ENCODE data around the gene IGF2R.
"Not testable (repeated sequence)": the region's sequence is repeated elsewhere in the genome, so short reads cannot be mapped to it uniquely, and the experiment has no call there.

The IGF2R gene

DNA sequence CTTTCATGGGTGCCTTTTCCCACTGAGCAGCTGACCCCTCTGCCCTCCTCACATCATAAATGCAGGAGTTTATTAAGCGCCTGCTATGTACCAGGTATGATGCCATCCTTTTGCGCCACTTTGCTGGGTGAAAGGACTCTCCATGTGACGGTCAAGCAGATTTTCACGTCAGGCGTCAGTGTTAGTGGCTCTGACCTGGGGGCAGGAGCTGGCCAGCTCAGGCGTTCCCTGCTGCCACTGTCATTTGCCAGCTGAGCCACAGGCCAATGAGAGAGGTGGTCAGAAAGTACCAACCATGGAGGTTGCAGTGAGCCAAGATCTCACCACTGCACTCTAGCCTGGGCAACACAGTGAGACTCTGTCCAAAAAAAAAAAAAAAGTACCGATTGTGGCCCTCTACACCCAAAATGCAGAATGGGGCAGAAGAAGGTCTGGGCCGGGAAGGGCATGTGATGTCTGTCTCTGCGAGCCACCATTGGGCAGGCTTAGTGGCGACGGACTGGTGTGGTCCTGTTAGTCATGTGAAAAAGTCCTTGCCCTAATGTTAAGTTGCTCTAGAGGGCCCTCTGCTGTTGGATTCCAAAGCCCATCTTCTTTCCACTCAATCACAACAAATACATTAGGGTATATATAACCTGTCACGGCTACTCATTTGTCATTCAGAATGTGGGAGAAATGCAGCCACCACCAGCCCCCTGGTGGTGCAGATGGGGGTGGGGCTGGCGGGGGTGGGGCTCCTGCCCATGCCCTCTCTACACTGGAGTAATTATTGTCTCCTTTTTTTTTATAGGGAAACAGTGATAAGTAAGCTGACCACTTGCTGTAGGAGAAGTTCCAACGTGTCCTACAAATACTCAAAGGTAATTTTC is 134.3 kb downstream of the IGF2R start:
- DNase-seq: peak; percentile 42

DNA sequence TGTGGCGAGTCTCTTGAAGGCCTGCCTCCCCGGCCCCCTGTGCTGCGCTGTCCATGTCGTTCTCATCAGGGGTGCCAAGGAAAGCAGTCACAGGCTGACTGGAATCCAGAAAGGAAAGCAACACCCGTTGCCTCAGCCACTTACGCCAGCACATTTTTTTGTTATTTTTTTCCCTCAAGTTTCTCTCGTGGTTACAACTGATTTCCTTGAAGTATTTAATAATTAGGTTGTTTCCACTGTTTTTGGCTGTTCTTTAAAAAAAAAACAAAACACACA is 134.9 kb downstream of the IGF2R start:
- DNase-seq: no peak

DNA sequence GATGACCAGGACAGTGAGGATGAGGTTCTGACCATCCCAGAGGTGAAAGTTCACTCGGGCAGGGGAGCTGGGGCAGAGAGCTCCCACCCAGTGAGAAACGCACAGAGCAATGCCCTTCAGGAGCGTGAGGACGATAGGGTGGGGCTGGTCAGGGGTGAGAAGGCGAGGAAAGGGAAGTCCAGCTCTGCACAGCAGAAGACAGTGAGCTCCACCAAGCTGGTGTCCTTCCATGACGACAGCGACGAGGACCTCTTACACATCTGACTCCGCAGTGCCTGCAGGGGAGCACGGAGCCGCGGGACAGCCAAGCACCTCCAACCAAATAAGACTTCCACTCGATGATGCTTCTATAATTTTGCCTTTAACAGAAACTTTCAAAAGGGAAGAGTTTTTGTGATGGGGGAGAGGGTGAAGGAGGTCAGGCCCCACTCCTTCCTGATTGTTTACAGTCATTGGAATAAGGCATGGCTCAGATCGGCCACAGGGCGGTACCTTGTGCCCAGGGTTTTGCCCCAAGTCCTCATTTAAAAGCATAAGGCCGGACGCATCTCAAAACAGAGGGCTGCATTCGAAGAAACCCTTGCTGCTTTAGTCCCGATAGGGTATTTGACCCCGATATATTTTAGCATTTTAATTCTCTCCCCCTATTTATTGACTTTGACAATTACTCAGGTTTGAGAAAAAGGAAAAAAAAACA is 136.1 kb downstream of the IGF2R start:
- no peak for DNase-seq

DNA sequence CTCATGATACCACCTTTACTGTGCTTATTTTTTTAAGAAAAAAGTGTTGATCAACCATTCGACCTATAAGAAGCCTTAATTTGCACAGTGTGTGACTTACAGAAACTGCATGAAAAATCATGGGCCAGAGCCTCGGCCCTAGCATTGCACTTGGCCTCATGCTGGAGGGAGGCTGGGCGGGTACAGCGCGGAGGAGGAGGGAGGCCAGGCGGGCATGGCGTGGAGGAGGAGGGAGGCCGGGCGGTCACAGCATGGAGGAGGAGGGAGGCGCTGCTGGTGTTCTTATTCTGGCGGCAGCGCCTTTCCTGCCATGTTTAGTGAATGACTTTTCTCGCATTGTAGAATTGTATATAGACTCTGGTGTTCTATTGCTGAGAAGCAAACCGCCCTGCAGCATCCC is 137.1 kb downstream of the IGF2R start:
- DNase-seq: no peak

DNA sequence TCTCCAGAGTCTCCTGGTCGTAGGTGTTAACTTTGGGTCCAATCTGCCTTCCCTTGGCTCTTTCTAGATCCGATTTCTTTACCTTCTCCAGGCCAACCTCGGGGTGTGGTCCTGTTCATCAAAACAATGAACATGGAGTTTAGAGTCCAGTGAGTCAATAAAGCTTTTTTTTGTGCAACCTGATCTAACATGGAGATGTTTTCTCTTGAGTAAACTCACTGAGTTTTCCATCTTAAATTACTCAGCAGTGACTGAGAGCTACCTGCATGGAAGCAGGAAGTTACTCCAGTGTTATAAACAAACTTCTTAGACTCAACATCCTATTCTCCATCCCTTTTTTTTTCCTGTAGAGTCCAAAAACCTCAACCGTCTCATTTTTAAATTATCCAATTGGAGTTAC is 137.8 kb downstream of the IGF2R start:
- no peak for DNase-seq

DNA sequence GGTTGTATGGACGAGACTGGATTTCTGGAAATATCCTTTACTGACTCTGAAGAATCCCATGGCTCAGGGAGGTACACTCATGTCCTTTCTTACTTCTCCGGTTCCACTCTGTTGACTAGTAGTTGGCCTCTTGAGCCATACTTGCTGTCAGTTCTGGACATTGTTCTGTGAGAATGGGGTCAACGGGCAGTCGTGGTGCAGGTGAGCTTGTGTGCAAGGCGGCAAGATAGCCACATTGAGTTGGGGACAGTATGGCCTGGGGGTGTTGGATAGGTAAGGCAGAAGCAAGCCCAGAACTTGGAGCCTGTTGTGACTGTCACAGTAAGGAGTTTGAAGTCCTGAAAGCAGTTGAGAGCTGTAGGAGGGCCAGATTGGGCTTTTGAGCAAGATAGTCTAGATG is 139.2 kb downstream of the IGF2R start:
- no peak for DNase-seq

DNA sequence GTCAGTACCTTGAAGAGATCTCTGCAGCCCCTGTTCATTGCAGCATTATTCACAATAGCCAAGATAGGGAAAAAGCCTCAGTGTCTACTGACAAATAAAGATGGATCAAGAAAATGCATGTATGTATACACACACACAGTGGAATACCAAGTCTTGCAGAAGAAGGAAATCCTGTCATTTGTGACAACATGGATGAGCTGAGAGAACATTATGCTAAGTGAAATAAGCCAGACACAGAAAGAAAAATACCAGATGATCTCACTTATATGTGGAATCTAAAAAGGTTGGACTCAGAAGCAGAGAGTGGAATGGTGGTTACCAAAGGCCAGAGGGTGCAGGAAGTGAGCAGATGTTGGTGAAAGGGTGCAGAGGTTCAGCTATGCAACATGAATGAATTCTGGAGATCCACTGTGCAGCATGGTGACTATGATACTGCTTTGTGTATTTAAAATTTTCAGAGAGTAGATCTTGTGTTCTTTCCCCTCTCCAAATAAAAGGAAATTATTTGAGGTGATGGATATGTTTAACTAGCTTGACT is 141.8 kb downstream of the IGF2R start:
- no peak for DNase-seq

DNA sequence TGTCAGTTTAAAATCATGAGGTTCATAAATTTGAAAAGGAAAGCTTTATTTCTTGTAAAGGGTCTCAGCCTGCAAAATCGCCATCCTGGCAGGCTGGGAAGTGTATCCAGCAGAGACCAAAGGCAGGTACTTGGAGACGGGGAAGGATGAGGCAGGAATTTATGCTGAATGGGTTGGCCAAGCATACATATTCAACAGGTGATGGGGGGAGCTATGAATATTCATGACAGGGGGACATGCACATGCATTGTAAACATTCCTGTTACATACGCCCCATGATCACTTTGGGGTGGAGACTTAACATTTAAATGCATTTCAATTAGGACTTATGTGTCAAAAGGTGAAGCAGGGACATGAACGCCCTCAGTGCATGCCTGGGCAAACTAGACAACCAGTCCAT is 142.9 kb downstream of the IGF2R start:
- DNase-seq: no peak

DNA sequence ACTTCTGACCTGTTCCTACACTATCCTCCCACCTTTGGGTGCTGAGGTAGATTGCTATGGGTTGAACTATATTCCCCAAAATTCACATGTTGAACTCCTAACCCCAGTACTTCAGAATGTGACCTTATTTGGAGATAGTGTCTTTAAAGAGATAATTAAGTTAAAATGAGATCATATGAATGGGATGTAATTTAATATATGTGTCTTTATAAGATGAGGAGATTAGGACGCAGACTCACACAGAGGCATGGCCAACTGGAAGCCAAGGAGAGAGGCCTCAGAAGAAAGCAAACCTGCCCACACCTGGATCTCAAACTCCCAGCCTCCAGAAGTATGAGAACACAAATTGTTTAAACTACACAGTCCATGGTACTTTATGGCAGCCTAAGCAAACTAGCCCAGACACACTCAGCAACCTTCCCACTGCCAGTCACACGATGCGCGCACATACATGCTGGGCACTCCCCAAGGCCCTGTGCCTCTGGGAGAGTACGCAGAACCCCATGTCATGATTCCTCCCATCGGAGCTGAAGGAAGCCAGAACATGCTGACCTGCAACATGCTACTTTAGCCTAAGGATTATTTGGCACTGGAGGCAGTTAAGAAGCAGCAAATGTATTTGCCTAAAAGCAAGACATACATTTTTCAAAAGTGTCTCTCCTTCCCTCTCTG is 143.9 kb downstream of the IGF2R start:
- no peak for DNase-seq

DNA sequence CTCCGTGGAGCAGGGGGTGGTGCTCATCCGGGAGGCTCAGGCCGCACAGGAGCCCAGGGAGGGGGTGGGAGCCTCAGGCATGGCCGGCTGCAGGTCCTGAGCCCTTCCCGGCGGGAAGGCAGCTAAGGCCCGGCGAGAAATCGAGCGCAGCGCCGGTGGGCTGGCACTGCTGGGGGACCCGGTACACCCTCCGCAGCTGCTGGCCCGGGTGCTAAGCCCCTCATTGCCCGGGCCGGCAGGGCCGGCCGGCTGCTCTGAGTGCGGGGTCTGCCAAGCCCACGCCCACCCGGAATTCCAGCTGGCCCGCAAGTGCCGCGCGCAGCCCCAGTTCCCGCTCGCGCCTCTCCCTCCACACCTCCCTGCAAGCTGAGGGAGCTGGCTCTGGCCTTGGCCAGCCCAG is 145.7 kb downstream of the IGF2R start:
- DNase-seq: not testable (repeated sequence)

DNA sequence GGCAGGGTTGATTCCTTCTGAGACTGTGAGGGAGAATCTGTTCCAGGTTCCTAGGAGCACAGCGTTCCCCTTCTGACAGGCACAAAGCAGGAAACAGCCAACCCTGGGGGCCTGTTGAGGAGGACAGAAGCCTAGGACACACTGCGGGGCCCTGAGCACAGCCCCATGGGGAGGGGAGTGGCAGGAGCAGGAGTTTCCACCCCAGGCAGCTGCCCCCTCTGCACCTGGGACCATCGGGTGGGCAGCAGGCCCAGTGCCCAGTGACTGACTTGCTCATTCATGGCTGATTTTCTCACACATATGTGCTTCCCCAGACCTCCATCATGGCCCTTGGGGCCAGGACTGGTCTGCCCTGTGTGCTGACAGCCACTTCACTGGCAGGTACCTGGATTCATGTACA is 146.5 kb downstream of the IGF2R start:
- DNase-seq: no peak

DNA sequence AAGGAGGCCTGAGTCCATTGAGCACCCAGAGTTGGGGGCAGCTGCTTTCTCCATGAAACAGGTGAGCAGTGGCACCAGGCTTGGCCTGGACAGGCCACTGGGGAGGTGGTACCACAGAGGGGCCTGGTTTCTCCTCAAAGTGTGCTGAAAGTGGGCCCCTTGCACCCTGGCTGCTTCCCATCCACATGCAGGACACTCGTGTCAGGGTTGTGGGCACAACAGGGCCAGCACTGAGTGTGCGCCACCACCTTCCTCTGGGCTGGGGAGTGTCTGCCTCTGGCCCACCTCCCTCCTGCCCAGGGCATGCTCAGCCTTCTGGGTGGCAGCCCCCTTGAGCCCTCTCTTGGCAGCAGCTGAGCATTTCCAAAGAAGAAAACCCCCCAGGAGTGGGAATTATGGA is 147.5 kb downstream of the IGF2R start:
- no peak for DNase-seq

DNA sequence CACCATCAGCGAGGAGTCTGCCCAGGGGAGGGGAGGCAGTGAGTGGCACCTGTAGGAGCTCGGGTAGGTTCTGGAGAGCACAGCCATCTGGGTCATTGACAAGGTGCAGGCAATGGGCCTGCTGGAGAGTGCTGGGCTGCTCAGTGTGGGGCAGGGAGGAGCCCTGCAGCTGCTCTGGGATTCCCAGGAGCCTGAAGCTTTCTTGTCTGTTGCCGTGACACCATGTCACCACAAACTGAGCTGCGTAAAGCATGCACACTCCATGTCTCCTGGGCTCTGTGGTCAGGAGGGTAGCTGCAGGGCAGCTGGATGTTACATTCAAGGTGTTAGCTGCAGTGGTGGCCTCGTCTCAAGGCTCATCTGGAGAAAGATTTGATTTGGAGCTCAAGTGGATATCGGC is 148.3 kb downstream of the IGF2R start:
- no peak for DNase-seq

DNA sequence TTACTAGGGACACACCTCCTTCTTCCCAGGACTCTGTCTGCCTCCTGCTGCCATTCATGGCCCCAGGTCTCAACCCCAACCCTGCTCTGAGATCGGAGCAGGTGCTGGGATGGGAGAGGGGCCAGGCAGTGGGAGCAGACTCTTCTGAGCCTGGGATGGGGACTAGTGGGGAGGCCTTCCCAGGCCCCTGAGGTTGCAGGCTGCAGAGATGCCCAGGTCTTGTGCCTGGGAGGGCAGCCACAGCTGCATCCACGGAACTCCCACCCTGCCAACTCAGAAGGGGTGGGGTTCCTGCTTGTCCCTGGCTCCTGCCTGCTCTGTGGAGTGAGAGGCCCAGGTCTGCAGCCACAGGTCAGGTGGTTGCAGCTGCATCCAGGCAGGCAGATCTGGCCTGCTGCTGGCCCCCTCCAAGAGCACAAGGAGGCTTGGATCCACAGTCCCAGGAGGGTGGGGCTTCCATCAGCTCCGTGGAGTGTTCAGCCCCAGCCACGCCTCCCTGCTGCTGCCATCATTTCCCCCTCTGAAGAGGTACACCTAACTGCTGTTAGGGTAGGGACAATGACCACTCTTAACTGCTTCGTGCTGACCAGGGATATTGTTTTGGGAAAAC is 149.8 kb downstream of the IGF2R start:
- no peak for DNase-seq

DNA sequence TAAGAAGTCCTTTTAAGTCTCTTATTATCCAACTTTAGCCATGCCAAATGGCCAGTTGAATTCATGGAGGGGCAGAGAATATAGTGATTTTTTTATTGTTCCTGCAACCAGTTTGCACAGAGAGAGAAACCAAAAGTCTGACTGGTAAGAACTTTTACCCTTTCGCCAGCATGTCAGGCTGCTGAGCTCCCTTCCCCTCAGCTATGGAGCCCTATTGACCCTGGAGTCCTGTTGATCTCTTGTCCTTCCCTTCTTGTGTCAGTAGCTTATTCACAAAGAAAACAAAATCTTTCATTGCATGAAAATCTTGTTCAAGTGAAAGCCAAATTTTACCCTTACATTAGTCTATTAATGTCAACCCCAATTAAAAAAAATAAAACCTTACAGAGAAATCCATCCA is 151.2 kb downstream of the IGF2R start:
- no peak for DNase-seq

DNA sequence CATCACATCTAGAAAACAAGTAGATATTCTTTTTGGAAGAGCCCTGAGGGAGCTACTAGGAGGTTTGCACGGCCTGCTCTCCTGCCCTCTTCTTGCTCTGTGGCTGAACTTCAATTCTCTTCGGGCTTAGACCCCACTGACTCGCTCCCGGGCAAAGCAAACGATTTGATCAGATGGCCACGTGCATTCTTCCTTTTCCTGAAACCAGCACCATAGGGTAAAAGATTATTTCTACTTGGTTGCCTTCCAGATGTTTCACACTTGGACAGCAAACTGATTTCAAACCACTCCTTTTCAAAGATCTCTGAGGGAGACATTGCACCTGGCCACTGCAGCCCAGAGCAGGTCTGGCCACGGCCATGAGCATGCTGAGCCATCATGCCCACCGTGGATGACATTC is 152.7 kb downstream of the IGF2R start, which contains the start of gene SLC22A1:
Gene SLC22A1 (plus strand): TSS at position 258 of the 400 bp plus-strand sequence. CDS start 121 bp downstream, at position 379.
- no peak for DNase-seq

DNA sequence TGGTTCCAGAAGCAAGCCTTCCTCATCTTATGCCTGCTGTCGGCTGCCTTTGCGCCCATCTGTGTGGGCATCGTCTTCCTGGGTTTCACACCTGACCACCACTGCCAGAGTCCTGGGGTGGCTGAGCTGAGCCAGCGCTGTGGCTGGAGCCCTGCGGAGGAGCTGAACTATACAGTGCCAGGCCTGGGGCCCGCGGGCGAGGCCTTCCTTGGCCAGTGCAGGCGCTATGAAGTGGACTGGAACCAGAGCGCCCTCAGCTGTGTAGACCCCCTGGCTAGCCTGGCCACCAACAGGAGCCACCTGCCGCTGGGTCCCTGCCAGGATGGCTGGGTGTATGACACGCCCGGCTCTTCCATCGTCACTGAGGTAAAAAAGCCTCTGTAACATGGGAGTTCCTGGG is 153.1 kb downstream of the IGF2R start:
- no peak for DNase-seq

DNA sequence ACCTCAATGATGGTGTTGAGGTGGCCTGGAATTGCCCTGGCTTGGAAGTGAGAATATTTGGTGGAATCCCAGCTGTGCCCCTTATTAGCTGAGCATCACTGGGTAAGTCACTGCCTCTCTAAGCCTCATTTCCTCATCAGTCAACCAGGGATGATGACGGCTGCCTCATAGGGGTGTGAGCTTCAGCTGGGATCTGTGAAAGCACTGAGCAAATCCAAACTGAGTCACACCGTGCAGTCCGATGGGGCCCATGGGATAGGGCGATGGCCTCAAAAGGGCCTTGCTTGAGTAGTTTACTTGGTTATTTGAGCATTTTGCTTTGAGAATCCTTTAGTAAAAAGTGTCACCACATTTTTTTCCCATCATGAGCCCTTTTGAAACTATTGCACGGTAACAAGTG is 153.9 kb downstream of the IGF2R start:
- DNase-seq: no peak

DNA sequence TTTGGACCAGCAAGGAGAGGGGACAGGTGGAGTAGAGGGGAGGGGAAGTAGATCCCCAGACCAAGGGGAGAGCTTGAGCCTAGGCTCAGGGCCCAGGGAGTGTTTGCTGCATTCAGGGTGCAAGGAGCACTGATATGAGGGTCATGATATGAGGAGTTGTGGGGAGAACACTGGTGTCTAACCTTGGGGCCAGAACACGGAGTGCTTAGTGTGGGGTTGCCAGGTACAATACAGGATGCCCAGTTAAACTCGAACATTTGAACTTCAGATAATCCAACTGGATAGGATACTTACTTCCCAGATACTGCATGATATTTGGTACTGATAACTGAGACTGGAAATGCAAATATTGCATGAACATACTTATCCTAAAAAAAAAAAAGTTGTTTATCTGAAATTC is 155.1 kb downstream of the IGF2R start:
- DNase-seq: no peak

DNA sequence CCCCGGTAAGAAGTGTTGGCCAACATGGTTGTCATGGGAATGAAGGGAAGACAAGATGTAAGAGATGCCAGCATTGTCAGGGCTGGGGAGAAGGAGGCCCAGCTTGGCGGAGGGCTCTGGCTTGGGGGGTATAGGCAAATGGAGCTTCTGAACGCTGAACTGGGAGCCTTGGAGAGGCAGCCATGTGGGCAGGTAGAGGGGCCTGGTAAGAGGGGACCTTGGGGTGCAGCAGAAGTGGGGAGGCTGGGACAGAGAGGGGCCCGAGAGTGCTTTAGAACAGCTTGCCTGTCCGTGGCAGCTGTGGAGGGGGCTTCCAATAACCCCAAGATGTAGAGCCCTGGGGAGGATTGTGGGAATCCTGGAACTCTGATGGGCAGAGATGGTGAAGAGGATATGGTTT is 155.7 kb downstream of the IGF2R start:
- DNase-seq: no peak

DNA sequence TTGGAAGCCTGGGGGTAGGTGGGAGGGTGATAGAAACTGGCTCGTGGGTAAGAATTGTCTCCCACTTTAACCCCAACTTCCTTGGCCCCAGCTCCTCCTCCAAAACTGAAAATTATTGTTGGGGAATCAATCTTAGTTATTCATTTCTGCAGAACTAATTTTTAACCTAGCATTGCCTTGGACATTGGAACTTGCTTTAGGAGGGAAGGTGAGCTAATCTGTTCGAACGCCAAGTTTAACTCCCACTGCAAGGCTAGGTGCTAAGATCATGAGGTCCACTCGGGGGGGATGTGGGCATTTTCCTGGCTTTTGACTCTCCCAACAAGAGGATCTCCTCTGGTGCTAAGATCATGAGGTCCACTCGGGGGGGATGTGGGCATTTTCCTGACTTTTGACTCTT is 156.2 kb downstream of the IGF2R start:
- DNase-seq: not testable (repeated sequence)

DNA sequence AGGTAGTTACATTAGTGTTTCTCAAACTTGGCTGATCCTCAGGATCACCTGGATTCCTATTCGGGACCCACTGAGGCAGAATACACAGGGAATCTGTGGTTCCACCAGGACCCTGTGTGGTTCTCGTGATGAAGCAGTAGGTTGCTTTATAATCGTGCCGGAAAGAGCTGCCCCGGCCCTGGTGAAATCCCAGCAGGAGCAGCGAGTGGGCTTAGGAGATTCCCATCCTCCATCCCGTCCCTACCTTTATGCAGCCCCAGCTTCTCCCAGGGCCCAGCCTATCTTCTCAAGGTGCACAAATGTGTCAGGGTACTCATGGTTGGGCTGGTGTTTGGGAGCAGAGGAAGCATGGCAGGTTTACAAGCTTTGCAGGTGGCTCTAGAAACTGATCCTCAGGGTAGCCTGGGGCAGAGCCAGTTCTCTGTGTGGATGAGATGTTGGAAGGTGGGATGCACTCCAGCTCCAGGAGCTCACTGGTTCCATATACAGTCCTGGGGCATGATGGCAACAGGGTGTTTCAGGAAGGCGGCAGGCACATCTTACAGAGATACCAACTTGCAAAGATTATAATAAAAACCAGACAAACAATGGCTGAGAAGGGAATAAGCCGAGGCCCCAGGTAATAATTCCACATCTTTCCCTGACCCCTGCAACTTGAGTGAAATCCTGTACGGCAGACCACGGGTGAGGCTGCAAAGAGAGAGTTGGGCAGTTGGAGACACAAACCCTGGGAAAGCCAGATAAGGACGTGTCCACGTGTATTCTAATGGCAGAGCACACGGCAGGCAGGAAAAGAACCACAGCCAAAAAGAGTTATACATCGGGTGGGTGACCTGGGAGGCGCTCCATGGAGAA is 158.6 kb downstream of the IGF2R start:
- DNase-seq: no peak
